BLaER1 (cell line): Measurements from ENCODE around the gene NR6A1.

Source experiments
- H3K27ac ChIP-seq: shearing (Covaris generic); formaldehyde crosslinking; 2 replicates; pipeline ENCODE4 v1.8.1; 2022
- H3K27me3 ChIP-seq: shearing (Covaris generic); formaldehyde crosslinking; 2 replicates; pipeline ENCODE4 v1.8.1; 2022
- H3K36me3 ChIP-seq: shearing (Covaris generic); formaldehyde crosslinking; 2 replicates; pipeline ENCODE4 v1.8.1; 2022
- H3K4me1 ChIP-seq: shearing (Covaris generic); formaldehyde crosslinking; 2 replicates; pipeline ENCODE4 v1.8.1; 2022
- H3K4me2 ChIP-seq: shearing (Covaris generic); formaldehyde crosslinking; 2 replicates; pipeline ENCODE4 v1.8.1; 2022
- H3K4me3 ChIP-seq: shearing (Covaris generic); formaldehyde crosslinking; 2 replicates; pipeline ENCODE4 v1.8.1; 2022
- H3K9ac ChIP-seq: shearing (Covaris generic); formaldehyde crosslinking; 2 replicates; pipeline ENCODE4 v1.8.1; 2022
- H3K9me3 ChIP-seq: shearing (Covaris generic); formaldehyde crosslinking; 2 replicates; pipeline ENCODE4 v1.8.1; 2022
- H4K20me1 ChIP-seq: shearing (Covaris generic); formaldehyde crosslinking; 2 replicates; pipeline ENCODE4 v1.8.1; 2022
- Cebpa-rat ChIP-seq: shearing (Covaris generic); IDR thresholded peaks from 2 replicates; pipeline ENCODE4 v1.8.1; 2022

The NR6A1 gene

DNA sequence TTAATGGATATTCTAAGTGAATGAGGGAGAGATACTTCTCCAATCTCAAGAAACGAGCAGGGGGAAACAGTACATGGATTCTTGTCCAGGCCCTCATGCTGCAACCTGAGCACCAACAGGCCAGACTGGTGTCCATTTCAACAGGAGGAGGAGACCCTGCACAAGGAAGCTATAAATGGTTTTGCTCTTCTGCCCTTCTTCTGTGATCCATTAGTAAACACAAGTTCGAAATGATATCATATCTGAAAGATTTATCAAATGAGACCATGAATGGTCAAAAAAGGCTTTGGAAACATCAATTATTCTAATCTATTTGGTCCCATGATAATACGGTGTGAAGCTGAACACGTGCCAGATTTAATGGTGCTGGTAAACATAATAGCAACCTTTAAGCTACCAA is 109.8 kb downstream of the NR6A1 start:
- Histone ChIP-seq H4K20me1 (peaks cover 7% of the 10 kb centered on the region; the same call in 1 of the 2 replicates), H3K4me2 (peak overlapping the region; percentile 83), H3K36me3 (peaks cover 30% of the 10 kb centered on the region), H3K4me3 (peak overlapping the region; percentile 75), H3K9me3 (peaks cover 10% of the 10 kb centered on the region; the same call in 1 of the 2 replicates), H3K27me3 (no peaks in the 10 kb centered on the region), H3K9ac (peak overlapping the region; percentile 96), H3K4me1 (peaks cover 41% of the 10 kb centered on the region), H3K27ac (peak overlapping the region; percentile 98)
- no peak for TF ChIP-seq Cebpa-rat

DNA sequence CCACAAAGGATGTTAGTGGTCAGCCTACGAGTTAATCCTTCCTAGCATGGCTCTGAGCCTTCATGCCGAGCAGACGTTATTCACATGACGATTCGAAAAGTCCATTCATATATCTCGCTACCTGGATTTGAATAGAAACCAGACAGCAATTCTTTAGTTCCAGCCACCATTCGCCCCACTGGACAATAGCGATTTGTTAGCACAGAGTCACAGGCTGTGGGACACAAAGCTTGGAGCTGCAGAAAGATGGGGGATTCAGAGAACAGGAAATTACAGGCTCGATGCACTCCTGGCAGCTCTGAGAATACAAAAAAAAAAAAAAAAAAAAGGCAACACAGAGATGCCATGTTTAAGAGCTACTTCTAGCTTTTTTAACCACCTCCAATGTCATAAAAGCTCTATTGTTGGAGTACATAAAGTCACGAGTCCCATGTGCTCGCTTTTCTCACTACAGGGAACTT is 110.7 kb downstream of the NR6A1 start:
- Histone ChIP-seq H3K27me3 (no peaks in the 10 kb centered on the region), H3K9ac (peak overlapping the region; percentile 96), H3K4me3 (peak overlapping the region; percentile 75), H3K27ac (peak overlapping the region; percentile 98), H3K9me3 (peaks cover 14% of the 10 kb centered on the region; the same call in 1 of the 2 replicates), H3K4me1 (peaks cover 41% of the 10 kb centered on the region), H3K4me2 (peak overlapping the region; percentile 83), H3K36me3 (peaks cover 23% of the 10 kb centered on the region), H4K20me1 (no peaks in the 10 kb centered on the region; the same call in 1 of the 2 replicates)
- TF ChIP-seq Cebpa-rat: no peak

DNA sequence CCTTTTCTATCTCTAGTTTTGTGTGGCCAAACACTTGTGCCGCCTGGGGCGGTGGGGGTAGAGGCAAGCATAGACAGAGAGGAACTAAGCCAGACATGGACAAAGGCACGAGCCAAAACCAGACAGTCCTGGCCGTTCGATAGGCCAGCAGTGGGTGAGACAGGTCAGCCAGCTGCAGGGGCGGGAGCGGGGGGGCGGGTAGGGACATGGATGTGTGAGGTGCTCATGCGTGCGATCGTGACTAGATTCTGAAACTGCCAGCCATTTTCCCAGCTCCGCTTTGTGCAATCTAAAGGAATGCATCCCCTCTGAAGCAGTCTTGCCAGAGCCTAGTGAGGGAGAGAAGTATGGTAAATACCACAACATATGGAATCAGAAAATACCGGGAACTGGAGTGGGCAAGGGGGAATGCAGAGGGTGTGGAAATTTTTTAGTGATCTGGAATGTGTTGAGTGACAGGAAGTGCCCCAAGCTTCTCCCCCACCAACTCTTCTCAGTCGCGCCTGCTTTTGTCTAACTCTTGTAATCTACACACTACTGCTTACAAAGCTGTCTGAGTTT is 111.9 kb downstream of the NR6A1 start:
- peak overlapping the region; percentile 75 for H3K4me3 ChIP-seq
- peak overlapping the region; percentile 96 for H3K9ac ChIP-seq
- TF ChIP-seq Cebpa-rat: no peak
- H3K4me1 ChIP-seq: peaks cover 36% of the 10 kb centered on the region
- peak overlapping the region; percentile 83 for H3K4me2 ChIP-seq
- no peaks in the 10 kb centered on the region for H3K27me3 ChIP-seq
- H3K9me3 ChIP-seq: peaks cover 9% of the 10 kb centered on the region; the same call in 1 of the 2 replicates
- peaks cover 11% of the 10 kb centered on the region for H3K36me3 ChIP-seq
- H4K20me1 ChIP-seq: no peaks in the 10 kb centered on the region
- peak overlapping the region; percentile 98 for H3K27ac ChIP-seq

DNA sequence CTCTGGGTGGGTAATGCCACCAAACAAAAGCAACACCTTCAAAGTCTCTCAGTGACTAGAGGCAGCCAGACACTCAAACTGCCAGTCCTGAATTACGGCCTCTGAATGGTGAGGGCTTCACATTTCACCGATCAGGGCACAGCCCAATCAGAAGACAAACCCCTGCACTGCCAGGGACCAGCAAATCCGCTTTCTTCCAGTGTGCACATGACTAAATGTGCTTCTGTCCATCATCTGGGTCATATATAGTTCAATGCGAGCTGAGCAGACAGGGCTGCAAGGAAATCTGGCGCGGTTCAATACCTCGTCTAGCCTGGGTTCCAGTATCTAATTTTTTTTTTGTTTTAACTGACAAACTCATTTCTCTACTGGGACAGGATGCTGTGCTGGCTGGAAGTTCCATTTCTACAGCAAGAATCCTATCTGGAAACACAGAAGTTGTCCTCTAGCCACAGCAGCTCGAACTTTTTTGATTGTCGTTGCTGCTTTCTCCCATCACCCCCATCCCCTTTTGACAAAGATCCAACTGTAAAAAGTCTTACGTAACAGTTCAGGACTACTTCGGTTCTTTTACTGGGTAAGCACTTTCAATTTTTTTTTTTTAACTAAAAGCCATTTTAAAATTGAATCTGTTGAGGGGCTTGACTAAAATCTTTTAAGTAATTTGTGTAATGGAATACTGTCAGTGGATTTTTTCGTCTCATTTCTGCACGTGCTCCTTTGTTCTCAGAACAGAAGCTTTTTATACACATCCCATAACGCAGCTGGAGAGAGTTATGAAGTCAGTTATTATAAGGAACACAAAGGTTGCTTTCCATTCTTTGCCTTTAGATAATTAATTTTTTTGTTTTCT is 112.7 kb downstream of the NR6A1 start:
- Histone ChIP-seq H3K27me3 (no peaks in the 10 kb centered on the region), H3K4me2 (peak overlapping the region; percentile 83), H3K9ac (peak overlapping the region; percentile 96)

DNA sequence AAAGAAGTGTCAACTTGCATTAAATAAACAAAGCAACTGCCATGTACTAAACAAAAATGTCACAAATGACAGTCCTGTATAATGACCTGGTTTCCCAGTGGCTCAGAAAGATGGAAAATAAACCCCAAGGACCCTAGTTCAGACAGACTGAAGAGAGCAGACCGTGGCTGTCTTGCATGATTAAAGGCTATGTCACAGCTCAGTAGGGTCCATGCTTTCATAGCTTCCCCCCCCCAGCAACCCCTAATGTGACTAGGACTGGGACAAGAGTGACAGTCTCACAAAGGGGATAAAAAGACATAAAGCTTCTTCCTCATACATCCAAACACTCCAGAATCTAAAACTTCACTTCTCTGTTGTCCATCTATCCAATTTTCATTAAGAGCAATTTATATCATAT is 113.6 kb downstream of the NR6A1 start:
- Histone ChIP-seq H3K4me2 (peak overlapping the region; percentile 83), H3K36me3 (no peaks in the 10 kb centered on the region), H3K27me3 (no peaks in the 10 kb centered on the region), H3K4me3 (no peak overlapping the region), H3K27ac (peak overlapping the region; percentile 98), H3K9me3 (0 out of 2 replicates have a peak, but pooled peaks cover 8% of the 10 kb centered on the region), H3K9ac (peak overlapping the region; percentile 43; the same call in 1 of the 2 replicates), H3K4me1 (peaks cover 26% of the 10 kb centered on the region), H4K20me1 (no peaks in the 10 kb centered on the region)
- no peak for TF ChIP-seq Cebpa-rat

More for the DNA sequence above, 112.7 kb downstream of the NR6A1 start:
- H3K9me3 ChIP-seq: 0 out of 2 replicates have a peak, but pooled peaks cover 8% of the 10 kb centered on the region
- peaks cover 6% of the 10 kb centered on the region for H3K36me3 ChIP-seq
- TF ChIP-seq Cebpa-rat: peak; percentile 47; the same call in 1 of the 2 replicates
- H3K4me3 ChIP-seq: peak overlapping the region; percentile 75
- H3K27ac ChIP-seq: peak overlapping the region; percentile 98
- peaks cover 35% of the 10 kb centered on the region for H3K4me1 ChIP-seq
- no peaks in the 10 kb centered on the region for H4K20me1 ChIP-seq

DNA sequence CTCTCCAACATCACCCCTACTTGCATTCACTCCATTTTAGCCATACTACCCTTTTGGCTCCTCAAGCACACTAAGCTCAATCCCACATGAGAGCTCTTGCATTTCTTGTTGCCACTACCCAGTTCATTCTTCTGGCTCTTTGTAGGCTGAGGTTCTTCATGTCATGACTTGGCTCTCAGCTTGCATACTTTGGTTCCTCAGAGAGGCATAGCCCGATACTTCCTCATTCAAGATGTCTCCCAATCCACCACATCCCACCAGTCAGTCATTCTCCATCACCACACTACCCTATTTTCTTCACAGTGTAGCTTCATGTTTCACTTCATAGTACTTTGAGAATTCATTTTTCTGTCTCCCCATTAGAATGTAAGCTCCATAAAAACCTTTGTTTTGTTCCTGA is 116.7 kb downstream of the NR6A1 start:
- Histone ChIP-seq H3K4me3 (no peak overlapping the region), H3K27me3 (no peaks in the 10 kb centered on the region), H3K9ac (no peak overlapping the region), H3K4me1 (peaks cover 8% of the 10 kb centered on the region), H3K4me2 (no peak overlapping the region), H4K20me1 (no peaks in the 10 kb centered on the region), H3K27ac (no peak overlapping the region), H3K9me3 (0 out of 2 replicates have a peak, but pooled peaks cover 8% of the 10 kb centered on the region), H3K36me3 (no peaks in the 10 kb centered on the region)
- TF ChIP-seq Cebpa-rat: no peak

DNA sequence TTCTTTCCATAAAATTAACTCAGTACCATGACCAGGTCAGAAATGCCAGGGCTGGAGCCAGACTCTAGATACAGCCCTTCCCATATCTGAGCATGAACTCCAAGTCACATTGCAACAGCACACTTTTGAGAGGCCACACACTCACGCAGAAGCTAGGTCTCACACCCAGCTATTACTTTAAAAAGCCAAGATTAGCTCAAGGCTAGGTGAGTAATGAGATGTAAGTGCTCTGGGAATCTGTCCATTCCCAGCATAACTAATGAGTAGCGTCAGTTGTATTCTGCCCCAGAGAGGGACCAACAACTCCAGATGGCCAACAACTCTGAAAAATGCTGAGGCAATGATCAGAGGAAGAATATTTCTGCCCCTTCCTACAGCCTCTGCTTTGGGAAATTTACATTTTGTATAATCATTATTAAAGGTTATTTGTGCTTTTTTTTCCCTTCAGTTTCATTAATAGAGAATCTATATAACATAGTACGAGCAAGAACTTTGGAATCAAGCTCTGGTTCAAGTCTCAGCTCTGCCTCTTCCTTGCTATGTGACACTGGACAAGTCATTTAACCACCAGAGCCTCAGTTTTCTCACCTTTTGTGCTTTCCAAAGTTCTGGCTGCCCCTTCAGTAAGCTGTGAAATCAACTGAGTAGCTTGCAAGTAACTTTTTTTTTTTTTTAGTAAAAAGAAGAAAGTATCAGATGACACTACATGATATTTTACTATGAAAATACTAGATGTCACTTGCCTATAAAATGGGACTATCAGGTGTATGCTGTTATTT is 118.3 kb downstream of the NR6A1 start:
- Histone ChIP-seq H3K4me3 (no peak overlapping the region), H3K4me2 (no peak overlapping the region), H3K27me3 (no peaks in the 10 kb centered on the region), H3K36me3 (no peaks in the 10 kb centered on the region), H4K20me1 (no peaks in the 10 kb centered on the region), H3K9me3 (0 out of 2 replicates have a peak, but pooled peaks cover 8% of the 10 kb centered on the region), H3K4me1 (peaks cover 5% of the 10 kb centered on the region), H3K27ac (no peak overlapping the region), H3K9ac (no peak overlapping the region)
- TF ChIP-seq Cebpa-rat: no peak

DNA sequence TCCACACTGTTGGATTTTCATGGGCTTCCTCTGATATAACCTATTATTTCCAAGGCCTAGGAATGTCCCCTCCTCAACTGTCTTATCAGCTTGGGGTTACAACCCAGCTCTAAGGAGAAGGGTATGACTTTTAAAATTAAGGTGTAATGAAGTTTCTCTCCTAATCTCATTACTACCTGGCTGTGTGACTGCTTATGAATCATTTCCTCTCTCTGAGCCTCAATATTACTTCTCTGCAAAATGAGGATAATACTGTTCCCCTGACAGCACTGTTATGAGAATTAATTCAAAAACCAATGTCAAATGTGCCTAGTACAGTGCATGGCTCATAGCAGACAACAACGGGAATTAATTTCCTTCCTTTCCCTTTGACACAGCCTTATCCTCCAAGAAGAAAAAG is 118.9 kb downstream of the NR6A1 start:
- no peaks in the 10 kb centered on the region for H4K20me1 ChIP-seq

DNA sequence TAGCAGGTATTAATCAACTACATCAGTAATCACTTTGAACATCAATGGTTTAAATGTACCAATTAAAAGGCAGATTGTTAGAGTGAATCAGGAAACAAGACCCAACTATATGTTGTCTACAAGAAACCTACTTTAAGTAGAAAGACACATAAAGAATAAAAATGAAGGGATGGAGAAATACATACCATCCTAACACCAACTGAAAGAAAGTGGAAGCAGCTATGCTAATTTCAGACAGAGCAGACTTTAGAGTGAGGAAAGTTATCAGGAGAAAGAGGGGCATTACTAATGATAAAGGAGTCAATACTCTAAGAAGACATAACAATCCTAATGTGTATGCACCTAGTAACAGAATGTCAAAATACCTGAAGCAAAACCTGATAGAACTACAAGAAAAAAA is 125.8 kb downstream of the NR6A1 start:
- Histone ChIP-seq H4K20me1 (no peaks in the 10 kb centered on the region), H3K36me3 (no peaks in the 10 kb centered on the region), H3K9ac (no peak overlapping the region), H3K9me3 (peaks cover 5% of the 10 kb centered on the region; the same call in 1 of the 2 replicates), H3K4me1 (no peaks in the 10 kb centered on the region), H3K27me3 (no peaks in the 10 kb centered on the region), H3K27ac (no peak overlapping the region), H3K4me2 (no peak overlapping the region), H3K4me3 (no peak overlapping the region)
- TF ChIP-seq Cebpa-rat: no peak

More for the DNA sequence above, 118.9 kb downstream of the NR6A1 start:
- H3K4me1 ChIP-seq: no peaks in the 10 kb centered on the region
- H3K36me3 ChIP-seq: no peaks in the 10 kb centered on the region
- H3K27me3 ChIP-seq: no peaks in the 10 kb centered on the region
- H3K9me3 ChIP-seq: 0 out of 2 replicates have a peak, but pooled peaks cover 8% of the 10 kb centered on the region
- no peak overlapping the region for H3K4me2 ChIP-seq
- H3K27ac ChIP-seq: no peak overlapping the region
- H3K4me3 ChIP-seq: no peak overlapping the region
- no peak for TF ChIP-seq Cebpa-rat
- H3K9ac ChIP-seq: no peak overlapping the region
